Embryonic facial prominence (tissue), 1 donor: Measurements from ENCODE around the gene SYT1.

Source experiments
- DNase-seq: peaks from one replicate; pipeline ENCODE4 v3.0.0-alpha.2; 2016; ENCODE audit errors: extremely low spot score

Gene SYT1

DNA sequence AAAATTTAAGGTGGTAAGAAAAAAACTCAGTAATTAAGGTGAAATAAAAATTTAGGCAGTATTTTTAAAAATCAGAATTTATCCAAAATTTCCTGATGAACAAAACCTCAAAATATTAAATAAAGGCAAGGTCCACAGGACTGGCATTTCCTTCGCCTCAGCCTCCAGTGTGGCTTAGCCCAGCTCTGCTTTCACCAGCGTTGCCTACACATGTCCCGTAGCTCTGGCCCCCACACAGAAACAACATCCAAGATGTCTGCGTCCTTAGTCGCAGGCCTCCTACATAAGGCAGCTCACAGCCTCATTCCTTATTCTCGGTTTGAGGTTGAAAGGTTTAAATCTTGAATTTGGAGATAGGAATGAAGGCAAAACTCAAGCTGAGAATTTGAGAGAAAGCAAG lies 274.3 kb downstream of the SYT1 start:
- DNase-seq: no peak

DNA sequence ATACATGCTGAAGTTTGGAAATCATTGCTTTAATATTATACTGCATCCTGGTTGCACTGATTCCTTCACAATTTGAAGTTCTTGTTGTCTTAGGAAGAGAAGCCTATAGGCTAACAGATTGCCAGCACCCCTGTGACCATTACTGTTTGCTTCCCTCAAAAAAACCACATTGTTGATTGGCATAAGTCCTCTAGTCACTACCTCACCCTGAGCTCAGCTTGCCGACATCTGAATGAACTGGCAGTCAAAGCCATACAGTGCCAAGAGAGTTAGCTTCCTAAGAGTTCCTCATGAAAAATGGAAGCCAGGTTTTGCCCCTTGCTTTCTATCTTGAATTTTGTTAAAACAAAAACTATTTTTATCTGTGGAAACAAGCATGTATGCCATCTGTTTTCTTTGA lies 276.1 kb downstream of the SYT1 start:
- no peak for DNase-seq

DNA sequence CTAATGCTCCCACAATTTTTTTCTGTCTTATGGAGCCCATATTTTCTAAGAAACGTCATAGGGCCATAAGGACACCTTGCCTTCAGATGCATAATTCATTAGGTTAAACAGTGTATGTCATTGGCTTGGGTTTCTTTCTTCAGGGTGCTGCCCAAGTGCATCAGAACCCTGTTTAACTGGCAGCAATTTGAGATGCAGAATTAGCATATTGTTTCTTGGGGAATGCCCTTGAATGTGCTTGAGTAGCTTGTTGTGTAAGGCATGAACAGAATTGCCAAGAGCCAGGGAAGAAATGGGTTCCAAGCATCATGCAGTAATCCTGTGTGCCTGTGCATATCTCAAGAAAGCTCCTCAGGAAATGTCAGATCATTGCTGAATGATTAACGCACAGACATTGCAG lies 277.2 kb downstream of the SYT1 start:
- no peak for DNase-seq

DNA sequence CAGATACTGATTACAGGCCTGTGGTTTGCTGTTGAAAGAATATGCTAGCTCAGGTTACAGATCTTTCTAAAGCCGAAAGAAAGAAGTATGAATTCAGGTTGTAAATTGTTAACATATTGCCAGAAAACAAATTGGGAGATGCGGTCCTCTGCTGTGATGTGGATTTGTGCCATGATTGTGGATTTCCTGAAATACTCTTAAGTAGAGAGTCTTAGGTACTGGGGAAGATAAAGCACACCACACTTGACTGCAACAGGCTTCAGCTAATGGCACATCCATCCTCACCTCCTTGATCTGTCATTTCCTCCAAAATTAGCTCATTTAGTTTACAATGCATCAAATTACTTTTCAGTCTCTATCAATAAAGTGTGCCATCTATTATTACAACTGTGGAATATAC lies 279.2 kb downstream of the SYT1 start:
- no peak for DNase-seq

DNA sequence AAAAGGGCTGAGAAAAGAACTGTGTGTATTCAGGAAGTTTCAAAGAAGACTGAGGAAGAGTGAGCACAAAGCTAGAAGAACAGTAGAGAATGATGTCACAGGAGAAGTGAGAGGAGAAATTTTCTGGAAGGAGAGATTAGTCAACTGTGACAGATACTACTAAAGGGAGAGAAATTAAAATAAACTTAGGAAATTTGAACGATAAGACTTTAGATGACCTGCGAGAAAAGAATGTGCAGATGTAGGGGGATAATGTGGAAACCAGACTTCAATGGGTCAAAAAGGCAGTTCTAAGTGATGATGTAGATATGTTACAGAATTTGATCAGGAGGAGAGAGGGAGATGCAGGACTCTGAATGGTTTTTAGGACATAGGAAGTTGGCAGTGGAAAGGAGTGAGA lies 287.4 kb downstream of the SYT1 start:
- DNase-seq: no peak

DNA sequence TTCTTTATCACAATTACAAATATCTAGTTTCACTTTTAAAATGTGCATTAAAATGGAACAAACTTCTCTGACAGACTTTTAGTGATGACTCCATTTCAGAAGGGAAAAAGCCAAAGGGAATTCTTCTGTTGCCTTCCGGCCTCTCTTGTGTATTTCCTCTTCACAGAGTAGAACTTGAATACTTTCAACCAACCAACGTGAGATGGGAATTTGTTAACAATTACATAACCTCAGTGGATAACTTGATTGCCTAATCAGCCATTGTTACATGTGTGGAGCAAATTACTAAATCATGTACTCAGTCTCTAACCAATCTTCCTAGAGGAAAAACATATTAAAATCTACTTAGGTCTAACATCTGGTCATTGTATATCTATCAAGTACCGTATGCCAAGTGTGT lies 291.1 kb downstream of the SYT1 start:
- DNase-seq: no peak

DNA sequence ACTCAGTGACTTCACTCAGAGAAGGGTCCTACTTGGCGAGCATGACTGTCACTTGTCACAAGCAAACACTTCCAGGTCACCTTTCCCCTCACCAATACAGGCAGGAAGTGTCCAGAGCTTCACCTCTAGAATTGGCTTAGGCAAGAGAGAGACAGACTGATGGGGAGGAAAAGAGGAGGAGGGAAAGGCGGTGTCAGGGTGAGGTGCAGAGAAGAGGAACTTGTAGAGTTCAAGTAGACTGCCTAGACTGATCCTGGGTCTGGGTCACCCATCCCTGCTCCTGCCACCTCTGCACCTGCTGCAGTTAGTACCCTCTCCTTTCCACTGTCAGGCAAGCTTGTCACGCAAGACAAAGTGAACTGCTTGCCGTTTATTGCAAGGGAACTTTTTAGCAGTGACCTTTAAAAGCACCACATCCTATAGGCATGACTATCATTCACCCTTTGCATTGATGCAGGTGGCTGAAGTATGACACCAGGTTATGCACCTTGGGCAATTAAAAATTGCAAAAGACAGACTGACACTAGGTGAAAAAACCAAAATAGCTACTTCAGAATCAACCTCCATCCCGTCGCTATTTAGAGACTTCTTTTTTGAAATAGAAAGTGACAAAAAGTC lies 292.4 kb downstream of the SYT1 start:
- no peak for DNase-seq

DNA sequence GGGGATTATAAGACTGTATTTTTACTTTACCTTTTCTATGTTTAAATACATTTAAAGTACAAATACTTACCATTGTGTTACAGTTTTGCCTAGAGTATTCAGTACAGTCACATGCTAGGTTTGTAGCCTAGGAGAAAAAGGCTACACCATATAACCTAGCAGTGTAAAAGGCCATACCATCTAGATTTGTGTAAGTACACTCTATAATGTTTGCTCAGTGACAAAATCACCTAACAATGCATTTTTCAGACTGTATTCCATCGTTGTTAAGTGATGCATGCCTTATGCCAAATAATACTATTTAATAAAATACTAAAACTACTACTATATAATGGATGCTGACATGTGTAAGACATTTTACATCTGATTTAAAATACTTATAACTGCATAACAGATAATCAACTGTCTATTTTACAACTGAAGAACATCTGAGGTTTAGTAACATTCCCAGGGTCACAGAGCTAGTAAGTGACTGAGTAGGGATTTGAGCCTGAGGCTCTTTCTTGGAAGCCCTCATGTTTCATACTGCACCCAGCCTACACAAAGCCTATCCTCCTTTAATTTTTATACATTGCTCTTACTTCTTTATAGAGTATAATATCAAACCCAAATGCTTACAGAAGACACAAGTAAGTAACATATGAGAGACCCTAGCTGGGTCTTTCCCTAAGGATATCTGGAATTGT lies 296.8 kb downstream of the SYT1 start:
- DNase-seq: no peak

DNA sequence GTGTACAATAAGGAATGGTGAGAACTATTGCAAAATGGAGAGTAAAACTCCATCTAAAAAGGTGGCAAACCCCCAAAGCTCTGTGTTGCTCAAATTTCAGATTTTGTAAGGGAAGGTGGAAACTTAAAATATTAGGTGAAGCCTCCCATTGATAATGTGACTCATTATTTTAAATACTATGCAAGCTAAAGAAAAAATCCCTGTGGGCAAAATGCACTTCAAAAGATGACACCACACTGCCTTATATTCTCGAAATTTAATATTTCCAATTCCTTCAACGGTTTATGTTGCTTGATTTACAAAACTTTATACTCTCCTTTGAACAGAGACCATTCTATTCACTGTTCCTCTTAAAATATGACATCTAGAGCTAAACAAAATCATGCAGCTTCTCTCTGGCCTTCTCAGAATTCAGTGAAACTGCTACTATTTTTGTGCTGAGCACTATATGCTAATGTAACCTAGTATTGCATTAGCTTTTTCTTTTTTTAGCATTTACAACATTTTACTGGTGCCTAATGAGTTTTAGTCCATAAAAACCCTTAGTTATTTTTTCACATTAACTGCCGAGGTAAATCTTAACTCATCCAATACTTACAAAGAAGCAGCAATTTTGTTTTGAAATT lies 297.7 kb downstream of the SYT1 start:
- no peak for DNase-seq

DNA sequence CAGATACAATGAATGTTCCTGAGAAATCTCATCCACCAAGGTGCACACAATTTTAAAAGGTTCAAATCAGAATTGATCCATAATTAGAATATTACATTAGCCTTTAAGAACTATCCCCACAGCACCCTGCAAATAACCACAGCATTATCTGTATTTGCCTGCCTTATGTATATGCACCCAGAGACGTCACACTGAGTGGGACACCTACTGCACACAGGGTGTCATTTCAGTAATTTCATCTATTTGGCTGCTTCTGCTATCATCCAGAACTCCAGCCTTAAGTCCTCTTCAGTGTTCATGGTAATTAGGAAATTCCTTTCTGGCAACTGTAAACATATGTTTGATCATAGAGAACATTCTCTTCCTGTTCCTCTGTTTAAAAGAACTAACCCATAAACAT lies 298.4 kb downstream of the SYT1 start:
- DNase-seq: no peak

DNA sequence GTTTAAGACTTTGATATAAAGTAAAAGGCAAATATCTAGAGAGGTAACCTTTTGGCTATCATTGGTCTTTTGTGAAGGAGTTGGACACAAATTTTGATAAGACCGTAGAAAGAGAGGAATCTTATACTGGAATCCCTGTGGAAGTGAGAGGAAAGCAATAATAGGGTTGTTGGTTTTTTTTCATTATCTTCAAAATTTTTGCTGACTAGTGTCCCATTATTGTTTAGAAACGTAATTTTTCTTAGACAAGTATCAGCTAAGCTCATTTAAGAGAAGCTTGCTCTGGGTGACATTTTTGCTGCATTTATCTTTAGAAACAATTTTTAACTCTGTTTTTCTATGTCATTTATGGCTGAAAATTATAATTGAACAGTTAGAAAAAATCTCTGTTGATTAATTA lies 300.3 kb downstream of the SYT1 start:
- DNase-seq: no peak

DNA sequence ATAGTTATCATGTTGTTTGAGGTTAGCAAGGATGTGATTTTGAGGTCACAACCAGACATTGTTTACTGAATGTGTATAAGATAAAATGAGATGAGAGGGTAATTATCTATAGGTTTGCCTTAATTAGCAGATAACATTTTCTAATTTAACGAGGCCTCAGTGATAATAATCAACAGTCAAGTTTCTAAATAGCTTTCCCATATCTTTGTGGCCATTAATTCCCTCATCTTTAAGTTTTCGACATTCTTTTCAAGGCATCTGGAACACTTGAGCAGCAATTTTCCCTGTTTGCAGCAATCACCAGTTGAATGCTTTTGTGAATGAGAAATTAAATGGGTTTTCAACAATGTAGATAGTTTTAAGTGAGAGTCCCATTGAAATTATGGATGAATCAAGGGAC lies 304.1 kb downstream of the SYT1 start:
- DNase-seq: no peak

DNA sequence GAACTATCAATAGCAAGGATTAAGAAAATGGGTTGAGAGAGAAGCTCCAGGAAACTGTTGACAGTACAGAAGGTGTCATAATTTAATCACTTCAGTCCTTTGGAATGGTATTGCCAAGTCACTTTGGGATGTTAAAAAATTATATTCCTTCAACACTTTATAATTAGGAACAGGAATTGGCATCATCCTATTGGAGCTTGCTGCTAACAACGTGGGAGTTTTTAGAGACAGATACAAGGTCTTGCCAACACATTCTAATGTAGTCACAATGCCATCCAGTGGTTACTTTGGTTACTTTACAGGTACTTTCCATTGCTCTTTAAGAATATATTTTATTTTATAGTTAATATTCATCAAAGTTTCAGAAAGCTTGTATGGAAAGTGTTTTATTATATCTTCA lies 310.1 kb downstream of the SYT1 start:
- no peak for DNase-seq

DNA sequence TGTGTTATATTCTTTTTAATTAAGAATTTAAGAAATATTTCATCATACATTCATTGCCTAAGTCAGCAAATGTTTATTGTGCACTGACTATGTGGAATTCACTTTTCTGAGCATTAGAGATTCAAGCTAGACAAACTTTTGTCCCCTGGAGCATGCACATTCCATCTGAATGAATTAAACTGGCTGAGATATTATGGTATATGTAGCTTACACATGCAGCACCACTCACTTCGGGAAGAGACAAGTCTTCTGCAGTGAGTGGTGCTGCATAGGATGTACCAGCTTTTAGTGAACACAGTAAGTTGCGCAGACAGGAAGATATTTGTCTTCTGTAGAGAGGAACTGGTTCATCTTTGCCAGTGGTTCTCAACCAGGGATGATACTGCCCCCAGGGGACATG lies 318.4 kb downstream of the SYT1 start:
- DNase-seq: no peak

DNA sequence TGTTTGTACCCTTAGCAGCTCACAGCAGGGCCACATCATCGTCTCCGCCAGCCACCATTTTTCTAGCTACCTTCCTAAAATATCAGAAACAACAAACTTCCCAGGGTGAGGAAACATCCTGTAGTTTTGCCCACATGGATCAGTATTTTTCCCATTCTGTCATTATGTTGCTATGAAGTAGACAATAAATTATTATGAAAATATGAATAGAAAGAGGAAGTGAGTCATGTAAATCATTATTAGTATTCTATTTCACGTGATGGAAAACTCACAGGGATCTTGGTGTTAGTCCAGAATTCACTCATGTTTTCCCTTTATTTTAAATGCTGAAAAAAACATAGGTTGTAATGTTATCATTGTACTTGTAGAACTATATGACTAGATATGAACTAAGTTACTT lies 319.4 kb downstream of the SYT1 start:
- no peak for DNase-seq

DNA sequence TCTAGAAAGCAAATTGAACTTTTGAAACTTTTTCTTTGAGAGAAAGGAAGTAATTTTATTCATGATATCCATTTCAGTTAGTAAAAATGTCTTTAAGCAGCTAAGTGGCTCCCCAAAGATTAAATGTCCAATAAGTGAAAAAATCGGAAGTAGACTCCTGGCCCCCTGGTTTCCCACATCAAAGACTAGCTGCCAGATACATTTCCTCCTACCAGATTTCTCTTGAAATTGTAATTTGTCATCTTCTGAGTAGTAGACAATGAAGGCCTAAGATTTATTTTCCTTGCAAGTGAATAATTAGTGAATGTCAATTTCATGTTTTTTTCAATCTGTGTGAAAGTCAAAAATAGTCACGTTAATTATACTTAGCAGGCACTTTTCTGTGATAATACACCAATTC lies 321.9 kb downstream of the SYT1 start:
- DNase-seq: no peak

DNA sequence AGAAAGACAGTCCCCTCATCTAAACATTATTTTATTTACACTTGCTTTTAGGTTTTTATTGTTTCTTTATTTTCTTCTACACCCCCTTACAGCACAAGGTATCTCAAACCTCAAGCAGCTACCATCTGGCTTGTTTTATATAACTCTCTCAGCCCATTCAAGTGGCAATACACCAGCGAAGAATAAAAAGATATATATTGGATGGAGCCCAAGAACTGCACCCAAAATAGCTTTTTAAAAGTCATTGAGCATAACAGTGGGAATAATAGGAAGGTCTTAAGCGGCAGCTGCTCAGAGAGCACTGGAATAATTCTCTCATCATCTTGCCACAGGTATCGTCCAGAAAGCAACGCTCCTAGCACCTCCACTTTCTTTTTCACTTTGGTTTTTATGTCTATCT lies 322.5 kb downstream of the SYT1 start:
- DNase-seq: no peak

DNA sequence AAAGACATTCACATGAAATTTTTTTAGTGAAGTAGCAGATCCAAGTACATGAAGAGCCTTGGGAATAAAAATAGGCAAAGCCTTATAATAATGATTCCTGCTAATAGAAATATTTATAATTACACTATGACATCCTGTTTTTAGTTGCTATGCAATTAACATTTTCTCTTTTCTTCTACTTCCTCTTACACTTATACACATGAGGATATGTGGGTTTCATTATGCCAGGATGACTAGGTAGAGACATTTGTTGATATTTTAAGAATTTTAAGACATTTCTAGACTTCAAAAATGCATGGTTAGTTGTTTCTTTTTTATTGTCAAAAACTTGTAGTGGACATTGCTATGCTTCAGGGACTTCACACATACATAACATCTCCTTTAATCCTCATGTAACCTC lies 326.8 kb downstream of the SYT1 start:
- no peak for DNase-seq

DNA sequence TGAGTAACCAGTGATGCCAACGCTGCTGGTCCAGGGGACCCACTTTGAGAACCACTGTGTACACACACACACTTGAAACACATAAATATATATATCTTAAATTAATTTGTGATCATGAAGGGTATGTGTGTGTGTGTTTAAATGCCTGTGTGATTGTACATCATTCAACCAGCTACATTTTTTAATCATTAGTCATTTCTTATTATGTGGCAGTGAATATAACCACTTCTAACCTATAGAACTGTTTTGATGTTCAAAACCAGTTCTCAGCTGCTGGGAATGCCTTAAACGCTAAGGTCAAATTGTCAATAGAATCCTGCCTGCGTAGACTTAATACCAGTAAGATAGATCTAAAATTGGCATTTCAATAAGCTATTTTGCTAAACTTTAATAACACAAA lies 330.0 kb downstream of the SYT1 start:
- DNase-seq: no peak

DNA sequence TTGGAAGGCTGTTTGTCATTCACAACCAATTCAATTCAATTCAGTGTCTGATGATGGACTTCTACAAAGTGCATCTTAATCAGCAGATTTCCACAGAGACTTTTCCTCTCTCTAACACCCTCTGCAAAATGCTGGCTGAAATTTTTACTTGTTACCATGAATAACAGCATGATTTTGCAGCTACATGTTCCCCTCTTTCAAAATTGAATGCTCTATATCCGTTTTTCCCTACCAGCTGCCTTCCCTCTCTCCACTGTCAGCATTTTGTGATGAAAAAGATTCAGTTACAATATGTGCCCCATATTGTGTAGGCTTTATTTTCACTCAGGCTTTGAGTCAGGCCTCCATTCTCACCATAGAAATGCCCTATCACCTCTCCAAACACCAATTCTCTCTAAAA lies 334.6 kb downstream of the SYT1 start:
- DNase-seq: no peak

DNA sequence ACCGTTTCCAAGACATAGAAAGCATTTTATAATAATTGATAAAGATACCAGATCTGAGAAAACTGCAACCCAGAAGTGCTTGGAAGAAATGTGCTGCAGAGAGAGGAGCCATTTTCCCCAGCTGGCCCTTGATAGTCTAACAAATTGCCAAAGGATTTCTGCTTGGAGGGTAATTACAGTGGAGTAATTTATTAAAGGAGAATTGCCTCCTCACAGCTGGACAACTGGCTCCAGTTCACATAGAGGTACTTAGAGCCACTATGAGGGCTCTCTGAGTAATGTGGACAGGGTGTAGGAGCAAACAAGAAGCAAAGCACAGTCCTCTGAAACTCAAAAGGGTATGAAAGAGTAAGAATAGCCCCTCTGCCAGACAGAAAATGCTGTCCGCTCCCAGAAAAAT lies 335.6 kb downstream of the SYT1 start:
- DNase-seq: no peak

DNA sequence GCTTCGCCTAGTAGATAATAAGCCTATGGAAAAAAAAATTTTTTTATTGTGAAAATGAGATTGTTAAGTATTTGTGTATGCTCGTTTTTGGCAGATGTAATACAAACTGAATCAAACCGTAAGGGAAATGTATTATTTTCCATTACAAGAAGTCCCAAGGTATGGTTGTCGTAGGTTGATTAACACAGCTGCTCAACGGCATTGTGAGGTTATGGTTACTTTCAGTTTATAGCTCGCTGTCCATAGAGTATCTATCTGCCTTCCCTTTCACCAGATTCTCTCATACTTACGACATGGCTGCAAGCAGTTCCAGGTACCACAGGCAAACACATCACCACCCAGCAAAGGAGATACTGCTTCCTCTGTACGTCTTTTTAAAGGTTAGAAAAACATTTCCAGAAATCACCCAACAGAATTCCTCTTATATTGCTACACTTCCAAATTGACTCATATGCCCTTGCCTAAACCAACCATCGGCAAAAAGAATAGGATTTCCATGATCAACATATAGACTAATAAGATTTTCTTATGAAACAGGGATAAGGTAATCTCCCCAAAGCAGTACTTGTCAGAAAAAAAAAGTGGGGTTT lies 338.6 kb downstream of the SYT1 start:
- DNase-seq: no peak

DNA sequence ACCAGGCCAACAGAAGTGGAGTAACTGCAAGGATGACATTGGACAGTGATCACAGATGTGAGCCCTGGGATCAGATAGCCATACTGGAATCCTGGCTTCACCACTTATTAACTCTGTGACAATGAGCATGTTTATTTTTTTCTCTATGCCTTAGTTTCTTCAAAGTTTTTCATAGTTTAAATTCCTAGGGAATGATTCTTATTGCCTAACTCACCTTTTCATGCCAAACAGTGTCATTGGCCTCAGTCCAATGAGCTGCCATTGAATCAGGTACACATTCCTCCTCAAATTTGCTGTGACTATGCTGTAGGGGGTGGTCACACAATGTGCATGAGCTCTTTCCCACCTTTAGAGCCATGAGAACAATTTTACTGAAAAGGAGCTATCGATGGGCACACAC lies 342.3 kb downstream of the SYT1 start:
- DNase-seq: no peak
